IMR-90 (cell line): ENCODE results near the gene LMO1.

ENCODE experiments used
- BHLHE40 ChIP-seq: fragments of 150-350 bp; IDR thresholded peaks from 2 replicates; pipeline ENCODE4 v1.6.1; 2016; ENCODE audit warnings: mild to moderate bottlenecking, low read depth, low read length
- MAFK ChIP-seq: IDR thresholded peaks from 2 replicates; pipeline ENCODE4 v1.6.1; 2012; ENCODE audit warnings: low read depth, low read length, improper control_type of control experiment
- MAZ ChIP-seq: IDR thresholded peaks from 2 replicates; pipeline ENCODE4 v1.6.1; 2012; ENCODE audit warnings: low read depth, mild to moderate bottlenecking, low read length, improper control_type of control experiment, moderate library complexity, borderline replicate concordance
- MXI1 ChIP-seq: IDR thresholded peaks from 2 replicates; pipeline ENCODE4 v1.6.1; 2012; ENCODE audit warnings: low read depth, mild to moderate bottlenecking, low read length, moderate library complexity, borderline replicate concordance
- POLR2A ChIP-seq: IDR thresholded peaks from 2 replicates; pipeline ENCODE4 v1.6.1; 2012; ENCODE audit warnings: mild to moderate bottlenecking, low read depth, low read length
- RAD21 ChIP-seq: IDR thresholded peaks from 2 replicates; pipeline ENCODE4 v1.6.1; 2012; ENCODE audit warnings: low read length, improper control_type of control experiment
- RCOR1 ChIP-seq: IDR thresholded peaks from 2 replicates; pipeline ENCODE4 v1.6.1; 2012; ENCODE audit warnings: mild to moderate bottlenecking, low read length, improper control_type of control experiment; ENCODE audit not compliant: insufficient replicate concordance
- TF ChIP-seq, protein P1 (sequence below): conservative IDR thresholded peaks from 2 replicates; pipeline ENCODE4 v1.5.1; 2012; ENCODE audit warnings: mild to moderate bottlenecking, low read depth, low read length, improper control_type of control experiment

- TF ChIP-seq, protein P1, sequence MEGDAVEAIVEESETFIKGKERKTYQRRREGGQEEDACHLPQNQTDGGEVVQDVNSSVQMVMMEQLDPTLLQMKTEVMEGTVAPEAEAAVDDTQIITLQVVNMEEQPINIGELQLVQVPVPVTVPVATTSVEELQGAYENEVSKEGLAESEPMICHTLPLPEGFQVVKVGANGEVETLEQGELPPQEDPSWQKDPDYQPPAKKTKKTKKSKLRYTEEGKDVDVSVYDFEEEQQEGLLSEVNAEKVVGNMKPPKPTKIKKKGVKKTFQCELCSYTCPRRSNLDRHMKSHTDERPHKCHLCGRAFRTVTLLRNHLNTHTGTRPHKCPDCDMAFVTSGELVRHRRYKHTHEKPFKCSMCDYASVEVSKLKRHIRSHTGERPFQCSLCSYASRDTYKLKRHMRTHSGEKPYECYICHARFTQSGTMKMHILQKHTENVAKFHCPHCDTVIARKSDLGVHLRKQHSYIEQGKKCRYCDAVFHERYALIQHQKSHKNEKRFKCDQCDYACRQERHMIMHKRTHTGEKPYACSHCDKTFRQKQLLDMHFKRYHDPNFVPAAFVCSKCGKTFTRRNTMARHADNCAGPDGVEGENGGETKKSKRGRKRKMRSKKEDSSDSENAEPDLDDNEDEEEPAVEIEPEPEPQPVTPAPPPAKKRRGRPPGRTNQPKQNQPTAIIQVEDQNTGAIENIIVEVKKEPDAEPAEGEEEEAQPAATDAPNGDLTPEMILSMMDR, result no peak
- no peak for TF ChIP-seq POLR2A
- TF ChIP-seq RAD21, result no peak
- TF ChIP-seq RCOR1, result no peak
- TF ChIP-seq MXI1, result no peak
- no peak for TF ChIP-seq MAZ
- no peak for TF ChIP-seq BHLHE40
- TF ChIP-seq MAFK, result no peak
These were observed 44.8 kb downstream of the LMO1 start for GRCh38 chr11:8218840-8219239.
